GM18867 (cell line): Measurements from ENCODE around the gene SAXO1.
"Not testable (repeated sequence)": the region's sequence is repeated elsewhere in the genome, so short reads cannot be mapped to it uniquely, and the experiment has no call there.

ENCODE experiments used
- ATAC-seq: cut with Tn5 transposase; IDR thresholded peaks from one replicate; pipeline ENCODE4 v1.9.1; 2021; ENCODE audit warnings: mild to moderate bottlenecking, moderate library complexity; ENCODE audit not compliant: unreplicated experiment

The SAXO1 gene, protein sequence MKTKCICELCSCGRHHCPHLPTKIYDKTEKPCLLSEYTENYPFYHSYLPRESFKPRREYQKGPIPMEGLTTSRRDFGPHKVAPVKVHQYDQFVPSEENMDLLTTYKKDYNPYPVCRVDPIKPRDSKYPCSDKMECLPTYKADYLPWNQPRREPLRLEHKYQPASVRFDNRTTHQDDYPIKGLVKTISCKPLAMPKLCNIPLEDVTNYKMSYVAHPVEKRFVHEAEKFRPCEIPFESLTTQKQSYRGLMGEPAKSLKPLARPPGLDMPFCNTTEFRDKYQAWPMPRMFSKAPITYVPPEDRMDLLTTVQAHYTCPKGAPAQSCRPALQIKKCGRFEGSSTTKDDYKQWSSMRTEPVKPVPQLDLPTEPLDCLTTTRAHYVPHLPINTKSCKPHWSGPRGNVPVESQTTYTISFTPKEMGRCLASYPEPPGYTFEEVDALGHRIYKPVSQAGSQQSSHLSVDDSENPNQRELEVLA

DNA sequence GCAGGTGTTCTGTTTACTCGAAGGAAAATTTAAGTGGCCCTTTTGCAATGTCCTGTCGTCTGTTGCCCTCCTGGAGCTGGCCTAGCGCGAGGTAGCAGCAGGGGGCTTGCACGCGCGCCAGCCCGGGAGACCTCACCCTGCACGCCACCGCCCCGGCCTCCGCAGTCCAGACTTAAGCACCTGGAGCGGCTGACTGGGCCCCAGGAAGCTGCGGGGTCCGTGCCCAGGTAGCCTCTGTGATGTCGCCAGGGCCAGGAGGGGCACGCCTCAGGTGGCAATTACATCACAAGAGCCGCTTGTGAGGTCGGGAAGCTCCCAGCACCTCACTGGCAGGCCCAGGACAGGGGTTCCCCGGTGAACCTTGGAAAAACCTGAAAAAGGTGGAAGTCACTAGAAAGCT, at the start of gene SAXO1:
SAXO1 (minus strand) TSS at position 195 of the 400 bp plus-strand sequence. CDS start 301 bp downstream, outside the sequence.
- no peak for ATAC-seq

DNA sequence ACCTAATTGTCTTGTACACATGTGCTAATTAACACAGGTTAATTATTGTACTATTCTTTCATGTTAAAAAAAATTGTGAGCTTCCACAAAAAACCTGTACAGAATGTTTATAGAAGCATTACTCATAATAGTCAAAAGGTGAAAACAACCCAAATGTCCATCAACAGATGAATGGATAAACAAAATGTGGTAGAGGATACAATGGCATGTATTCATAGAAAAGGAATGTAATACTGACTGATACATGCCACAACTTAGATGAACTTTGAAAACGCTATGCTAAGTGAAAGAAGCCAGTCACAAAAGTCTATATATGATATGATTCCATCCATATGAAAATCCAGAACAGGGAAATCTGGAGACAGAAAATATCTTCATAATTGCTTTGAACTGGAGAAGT, 41.8 kb upstream of the SAXO1 start:
- ATAC-seq: no peak

DNA sequence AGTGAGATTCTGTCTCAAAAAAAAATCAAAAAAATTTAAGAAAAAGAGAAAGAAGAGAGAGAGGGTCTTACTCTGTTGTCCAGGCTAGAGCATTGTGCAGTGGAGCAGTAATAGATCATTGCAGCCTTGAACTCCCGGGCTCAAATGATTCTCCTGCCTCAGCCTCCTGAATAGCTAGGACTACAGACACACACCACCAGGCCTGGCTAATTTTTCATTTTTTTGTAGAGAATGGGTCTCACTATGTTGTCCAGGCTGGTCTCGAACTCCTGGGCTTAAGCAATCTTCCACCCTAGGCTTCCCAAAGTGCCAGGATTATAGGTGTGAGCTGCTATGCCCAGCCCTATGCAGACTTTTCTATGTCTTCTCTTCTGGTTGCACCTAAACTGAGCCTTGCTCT, 41.2 kb upstream of the SAXO1 start:
- no peak for ATAC-seq

DNA sequence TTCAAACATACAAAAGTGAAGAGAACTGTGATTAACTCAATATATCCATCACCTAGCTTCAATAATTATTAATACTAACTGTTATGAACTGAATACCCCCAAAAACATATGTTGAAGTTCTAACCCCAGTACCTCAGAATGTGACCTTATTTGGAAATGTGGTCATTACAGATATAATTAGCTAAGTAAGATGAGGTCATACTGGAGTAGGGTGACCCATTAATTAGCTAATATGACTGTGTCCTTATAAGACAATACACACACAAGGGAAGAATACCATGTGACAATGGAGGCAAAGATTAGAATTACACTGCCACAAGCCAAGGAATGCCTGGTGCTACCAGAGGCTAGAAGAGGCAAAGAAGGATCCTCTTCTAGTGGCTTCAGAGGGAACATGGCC, 24.0 kb upstream of the SAXO1 start:
- ATAC-seq: no peak

DNA sequence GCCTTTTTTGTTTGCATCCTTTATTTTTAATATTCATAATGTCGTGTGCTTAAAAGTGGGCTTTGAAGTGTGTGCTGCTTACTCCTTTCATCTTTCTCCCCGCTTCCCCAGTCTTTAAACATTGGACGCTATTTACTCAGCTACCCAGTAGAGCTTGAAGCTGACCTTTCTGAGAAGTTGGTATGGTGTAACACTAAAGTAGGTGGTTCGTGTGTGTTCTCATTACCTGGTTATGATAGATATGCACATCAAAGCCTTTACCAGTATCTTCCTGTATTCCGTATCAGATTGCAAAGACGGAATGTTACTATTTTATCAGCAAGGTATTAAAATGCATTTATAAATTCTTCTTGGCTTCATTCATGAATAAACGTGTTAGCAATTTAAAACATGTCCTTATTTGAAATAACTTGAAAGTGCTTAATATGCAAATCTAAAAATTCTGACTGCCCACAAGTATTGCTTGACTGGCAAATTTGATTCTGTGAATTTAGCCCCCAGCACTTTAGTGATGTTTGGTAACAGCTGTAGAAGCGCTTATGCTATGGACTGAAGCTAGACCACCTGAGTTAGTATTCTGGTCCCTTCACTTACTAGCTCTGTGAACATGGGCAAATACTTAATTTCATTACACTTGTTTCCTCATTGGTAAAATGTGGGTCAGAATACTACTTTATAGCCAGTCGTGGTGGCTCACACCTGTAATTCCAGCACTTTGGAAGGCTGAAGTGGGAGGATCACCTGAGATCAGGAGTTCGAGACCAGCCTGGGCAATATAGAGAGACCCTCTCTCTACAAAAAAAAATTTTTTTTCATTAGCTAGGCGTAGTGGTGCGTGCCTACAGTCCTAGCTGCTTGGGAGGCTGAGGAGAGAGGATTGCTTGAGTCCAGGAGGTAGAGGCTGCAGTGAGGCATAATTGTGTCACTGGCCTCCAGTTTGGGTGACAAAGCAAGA, 17.9 kb upstream of the SAXO1 start:
- ATAC-seq: no peak

DNA sequence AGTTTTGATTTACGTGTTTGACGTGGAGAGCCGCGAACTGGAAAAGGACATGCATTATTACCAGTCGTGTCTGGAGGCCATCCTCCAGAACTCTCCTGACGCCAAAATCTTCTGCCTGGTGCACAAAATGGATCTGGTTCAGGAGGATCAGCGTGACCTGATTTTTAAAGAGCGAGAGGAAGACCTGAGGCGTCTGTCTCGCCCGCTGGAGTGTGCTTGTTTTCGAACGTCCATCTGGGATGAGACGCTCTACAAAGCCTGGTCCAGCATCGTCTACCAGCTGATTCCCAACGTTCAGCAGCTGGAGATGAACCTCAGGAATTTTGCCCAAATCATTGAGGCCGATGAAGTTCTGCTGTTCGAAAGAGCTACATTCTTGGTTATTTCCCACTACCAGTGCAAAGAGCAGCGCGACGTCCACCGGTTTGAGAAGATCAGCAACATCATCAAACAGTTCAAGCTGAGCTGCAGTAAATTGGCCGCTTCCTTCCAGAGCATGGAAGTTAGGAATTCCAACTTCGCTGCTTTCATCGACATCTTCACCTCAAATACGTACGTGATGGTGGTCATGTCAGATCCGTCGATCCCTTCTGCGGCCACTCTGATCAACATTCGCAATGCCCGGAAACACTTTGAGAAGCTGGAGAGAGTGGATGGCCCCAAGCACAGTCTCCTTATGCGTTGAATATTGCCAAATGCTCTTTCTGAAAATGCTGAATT, 17.1 kb upstream of the SAXO1 start:
- ATAC-seq: no peak

DNA sequence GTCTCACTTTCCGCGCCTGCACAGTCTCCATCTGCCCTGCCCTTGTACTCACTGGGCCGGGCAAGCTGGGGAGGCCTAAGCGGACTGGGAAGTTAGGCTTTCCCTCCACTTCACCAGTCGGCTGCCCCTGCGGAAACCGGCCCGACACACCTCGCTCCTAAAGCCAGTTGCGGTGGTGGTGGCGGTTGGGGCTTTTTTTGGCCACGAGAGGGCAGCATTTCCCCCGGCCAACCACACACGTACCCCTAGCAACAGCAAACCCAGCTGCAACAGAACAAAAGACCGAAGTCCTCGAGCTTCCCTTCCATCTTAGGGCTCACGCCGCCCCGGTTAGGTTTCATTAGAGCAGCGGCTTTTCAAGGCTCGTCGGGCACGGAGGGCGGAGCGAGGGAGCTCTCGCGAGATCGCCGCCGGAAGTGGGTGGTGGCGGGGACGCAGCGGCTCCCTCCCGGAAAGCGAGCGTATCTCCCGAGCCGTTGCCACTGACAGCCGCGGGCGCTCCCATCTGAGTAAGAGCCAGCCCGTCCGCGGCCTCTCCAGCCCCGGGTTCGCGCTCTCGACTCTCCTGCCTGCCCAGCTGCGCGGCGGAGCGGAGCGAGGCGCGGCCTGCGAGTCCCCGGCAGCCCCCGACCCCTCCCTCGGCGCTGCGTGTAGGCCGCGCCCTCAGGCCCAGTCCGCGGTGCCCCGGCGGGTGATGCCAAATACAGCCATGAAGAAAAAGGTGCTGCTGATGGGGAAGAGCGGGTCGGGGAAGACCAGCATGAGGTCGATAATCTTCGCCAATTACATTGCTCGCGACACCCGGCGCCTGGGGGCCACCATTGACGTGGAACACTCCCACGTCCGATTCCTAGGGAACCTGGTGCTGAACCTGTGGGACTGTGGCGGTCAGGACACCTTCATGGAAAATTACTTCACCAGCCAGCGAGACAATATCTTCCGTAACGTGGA, 16.2 kb upstream of the SAXO1 start, which contains the start of gene RRAGA:
RRAGA (plus strand) TSS at position 462 of the 951 bp plus-strand sequence; CDS start at position 695, 233 bp downstream.
- peak; percentile 89 for ATAC-seq

DNA sequence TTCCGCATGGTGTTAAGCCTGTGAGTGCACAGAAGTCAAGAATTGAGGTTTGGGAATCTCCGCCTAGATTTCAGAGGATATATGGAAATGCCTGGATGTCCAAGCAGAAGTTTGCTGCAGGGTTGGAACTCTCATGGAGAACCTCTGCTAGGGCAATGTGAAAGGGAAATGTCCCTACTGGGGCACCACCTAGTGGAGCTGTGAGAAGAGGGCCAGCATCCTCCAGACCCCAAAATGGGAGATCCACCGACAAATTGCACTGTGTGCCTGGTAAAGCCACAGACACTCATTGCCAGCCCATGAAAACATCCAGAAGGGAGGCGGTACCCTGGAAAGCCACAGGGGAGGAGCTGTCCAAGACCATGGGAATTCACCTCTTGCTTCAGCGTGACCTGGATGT, 3.6 kb upstream of the SAXO1 start:
- no peak for ATAC-seq

DNA sequence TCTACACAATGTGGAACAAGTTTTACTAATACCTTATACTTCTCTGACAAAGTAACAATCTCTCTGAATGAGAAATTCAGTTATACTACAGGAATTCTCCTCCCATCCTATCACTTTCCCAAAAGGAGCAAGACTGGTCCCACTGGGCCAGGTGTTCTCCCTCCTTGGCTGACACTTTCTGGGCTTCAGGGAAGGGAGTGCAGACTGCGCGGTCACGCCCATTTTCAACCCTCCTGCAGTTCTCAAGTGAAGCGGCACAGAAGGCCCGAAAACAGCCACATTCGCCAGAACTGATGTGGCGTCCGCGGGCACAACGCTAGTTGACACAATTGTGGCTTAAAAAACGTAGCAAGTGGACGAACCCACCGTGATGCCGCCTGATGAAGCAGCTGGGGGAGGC, 603 bp downstream of the SAXO1 start:
- no peak for ATAC-seq

DNA sequence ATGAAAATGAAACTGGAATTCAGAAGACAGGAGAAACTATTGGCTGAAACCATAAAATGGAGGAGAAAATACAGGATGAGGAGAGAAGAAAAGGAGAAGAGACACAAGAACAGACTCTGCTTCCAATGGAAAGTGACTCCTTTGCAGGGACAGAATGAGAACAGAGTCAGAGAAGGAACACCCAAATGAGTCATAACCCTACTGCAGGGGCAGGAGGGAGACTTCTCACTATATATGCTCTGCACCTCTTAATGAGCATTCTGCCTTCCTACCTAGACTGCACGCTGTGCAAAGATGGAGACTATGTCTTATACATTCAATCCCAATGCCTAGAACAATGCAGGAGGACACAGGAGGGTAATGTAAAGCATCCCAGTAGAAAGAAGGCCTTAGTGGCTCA, 2.1 kb downstream of the SAXO1 start:
- ATAC-seq: peak; percentile 81

DNA sequence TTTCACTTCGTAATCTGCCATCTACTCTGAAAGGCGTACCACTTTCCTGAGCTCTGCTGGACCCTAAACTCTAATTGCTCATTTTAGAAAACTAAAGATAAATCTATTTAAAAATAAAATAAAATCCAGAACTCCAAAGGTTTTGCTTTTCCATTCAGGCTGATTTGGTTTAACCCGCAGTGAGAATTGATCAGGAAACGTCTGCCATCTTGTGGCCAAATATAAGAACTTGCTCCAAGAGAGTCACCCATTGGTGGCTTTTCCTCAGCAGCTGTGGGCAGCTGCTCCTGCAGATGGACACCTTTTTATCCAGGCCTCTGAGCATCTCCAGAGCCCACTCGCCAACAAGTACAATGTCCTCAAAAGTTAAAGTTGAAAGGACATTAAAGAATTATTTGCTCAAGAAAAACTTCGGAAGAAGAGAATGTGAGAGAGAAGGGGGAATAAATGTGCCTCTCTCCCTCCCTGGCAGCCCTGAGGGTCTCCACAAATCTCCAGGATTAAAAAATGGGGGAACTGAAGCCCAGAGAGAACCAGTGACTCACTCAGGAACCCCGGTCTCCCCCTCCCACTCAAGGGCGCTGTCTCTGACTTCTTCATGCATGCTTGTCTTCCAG, 4.1 kb downstream of the SAXO1 start:
- ATAC-seq: peak; percentile 58

DNA sequence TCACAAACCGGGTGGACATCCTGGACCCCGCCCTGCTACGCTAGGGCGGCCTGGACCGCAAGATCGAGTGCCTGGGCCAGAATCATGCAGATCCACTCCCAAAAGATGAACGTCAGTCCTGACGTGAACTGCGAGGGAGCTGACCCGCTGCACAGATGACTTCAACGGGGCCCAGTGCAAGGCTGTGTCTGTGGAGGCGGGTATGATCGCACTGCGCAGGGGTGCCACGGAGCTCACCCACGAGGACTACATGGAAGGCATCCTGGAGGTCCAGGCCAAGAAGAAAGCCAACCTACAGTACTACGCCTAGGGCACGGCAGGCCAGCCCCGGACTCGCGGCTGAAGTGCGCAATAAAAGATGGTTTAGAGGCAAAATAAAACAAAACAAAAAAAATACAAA, 5.2 kb downstream of the SAXO1 start:
- no peak for ATAC-seq

DNA sequence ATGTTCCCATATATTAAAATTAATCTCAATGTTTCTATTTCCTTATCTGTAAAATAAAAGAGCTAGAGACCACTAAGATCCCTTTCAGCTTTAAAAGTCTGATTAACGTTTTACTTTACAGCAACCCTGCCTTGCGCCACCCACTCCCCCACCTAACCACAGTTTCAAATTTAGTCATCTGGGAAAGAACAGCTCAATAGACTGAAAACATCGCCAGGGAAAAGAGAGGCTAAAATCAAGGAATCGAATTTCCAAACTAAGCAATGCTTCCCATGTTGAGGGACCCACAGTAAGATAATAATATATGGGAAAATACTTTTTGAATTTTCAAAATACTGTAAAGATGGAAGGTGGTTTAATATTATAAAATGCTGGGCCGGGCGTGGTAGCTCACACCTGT, 6.6 kb downstream of the SAXO1 start:
- no peak for ATAC-seq

DNA sequence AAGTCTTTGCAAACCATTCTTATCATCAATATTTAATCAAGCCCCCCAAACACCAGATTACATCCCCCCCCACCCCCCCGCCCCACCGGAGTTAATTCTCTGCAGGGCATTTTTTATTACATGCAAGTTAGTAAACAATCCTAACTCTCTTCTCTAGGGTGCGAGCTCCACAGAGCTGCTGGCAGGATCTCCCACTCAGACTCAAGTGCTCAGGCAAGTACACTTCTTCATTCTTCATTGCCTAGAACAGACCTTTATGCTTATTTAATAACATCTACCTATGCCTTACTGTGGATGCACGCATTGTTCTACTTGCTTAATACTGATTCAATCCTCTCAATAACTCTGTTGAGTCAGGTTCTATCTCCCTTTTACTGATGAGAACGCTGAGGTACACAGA, 9.9 kb downstream of the SAXO1 start:
- ATAC-seq: no peak

DNA sequence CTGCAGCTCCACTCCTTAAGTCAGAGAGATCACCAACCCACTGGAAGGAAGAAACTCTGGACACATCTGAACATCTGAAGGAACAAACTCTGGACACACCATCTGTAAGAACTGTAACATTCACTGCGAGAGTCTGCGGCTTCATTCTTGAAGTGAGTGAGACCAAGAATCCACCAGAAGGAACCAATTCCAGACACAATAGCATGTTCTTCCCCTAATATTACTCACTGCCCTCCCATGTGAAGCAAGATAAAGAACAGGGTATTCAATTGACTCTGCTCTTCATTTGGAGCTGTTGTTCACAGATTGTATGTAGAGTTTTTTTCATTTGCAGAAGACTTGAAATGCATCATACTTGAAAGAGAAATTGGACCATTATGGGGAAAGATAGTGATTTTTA, 10.8 kb downstream of the SAXO1 start:
- no peak for ATAC-seq

DNA sequence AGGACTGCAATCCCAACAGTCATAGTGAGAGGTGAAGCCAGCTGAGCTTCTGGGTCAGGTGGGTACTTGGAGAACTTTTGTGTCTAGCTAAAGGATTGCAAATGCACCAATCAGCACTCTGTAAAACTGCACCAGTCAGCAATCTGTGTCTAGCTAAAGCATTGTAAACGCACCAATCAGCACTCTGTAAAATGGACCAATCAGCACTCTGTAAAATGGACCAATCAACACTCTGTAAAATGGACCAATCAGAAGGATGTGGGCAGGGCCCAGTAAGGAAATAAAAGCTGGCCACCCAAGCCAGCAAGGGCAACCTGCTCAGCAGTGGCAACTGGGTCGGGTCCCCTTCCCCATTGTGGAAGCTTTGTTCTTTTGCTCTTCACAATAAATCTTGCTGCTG, 11.4 kb downstream of the SAXO1 start:
- ATAC-seq: not testable (repeated sequence)

DNA sequence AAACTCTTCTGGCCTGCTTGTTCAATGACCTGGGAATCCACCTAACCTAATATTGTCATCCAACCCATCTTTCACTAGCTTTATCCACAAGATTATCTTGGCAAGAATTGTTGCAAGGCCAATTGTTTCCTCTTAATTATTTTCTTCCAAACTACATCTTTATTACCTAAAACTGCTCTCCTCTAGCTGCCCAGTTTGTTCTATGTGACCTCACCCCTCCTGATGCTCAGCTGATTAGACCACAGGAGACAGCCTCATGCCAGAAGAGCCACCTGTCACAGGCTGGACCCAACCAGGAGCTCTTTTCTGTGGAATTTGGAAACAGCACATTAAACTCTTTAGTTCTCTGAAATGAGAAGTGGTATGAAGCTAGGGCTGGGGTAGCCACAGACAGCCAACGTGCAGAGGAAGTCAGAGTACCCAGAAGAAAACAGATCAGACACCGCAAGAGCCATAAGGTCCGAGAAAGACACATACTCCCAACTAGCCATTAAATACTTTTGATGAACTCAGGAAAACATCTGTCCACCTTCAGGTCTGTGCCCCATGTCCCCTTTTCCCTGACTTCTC, 12.0 kb downstream of the SAXO1 start:
- no peak for ATAC-seq

DNA sequence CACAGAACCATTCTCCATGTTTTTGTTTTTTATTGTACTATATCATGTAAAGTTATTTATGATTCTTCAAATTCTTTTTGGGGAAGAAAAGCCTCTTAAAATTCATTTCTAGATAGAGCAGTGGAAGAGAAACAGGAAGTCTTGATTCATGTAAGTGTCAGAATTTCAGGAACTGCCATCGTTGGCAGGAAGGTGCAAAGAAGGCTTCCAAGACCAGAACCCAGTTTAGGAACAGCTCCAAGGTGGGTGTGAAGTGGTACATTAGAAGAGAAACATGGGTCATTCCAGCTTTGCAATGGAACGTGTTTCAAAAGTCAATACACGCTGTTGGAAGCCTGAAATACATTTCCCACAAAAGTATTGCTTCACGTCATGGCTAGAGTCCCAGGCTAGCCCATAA, 14.8 kb downstream of the SAXO1 start:
- no peak for ATAC-seq

DNA sequence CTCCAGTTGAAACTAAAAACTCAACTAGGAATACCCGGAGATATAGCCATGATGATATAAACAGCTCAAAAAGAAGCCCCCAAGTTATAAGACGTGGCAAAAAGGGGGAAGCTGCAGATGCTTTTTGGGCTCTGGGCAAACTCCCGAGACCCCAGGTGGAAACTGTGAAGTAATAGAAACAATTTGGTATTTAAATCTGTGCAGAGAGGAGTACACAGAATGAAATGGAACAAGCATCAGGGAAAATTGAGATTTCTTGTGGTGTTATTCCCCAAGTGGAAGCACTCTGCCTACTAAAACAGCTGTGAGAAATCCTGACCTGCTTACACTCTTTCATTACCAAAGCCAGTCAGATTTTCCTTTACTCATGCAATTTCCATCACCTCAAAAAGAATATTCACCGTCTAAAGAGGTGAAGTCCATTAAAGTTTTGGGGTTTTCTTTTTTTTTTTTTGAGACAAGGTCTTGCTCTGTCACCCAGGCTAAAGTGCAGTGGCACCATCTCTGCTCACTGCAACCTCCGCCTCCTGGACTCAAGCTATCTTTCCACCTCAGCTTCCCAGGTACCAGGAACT, 23.5 kb downstream of the SAXO1 start:
- no peak for ATAC-seq
